K562 (cell line): ENCODE data around the gene AJUBA.

Experiments
- CAMTA2 ChIP-seq: fragments of 250-450 bp; sonication (Bioruptor Pico); conservative IDR thresholded peaks from 2 replicates; pipeline ENCODE4 v1.5.1; 2022
- CHD2 ChIP-seq: IDR thresholded peaks from 2 replicates; pipeline ENCODE4 v1.6.1; 2011; ENCODE audit warnings: low read depth, low read length
- CTCF ChIP-seq, 3 experiments: IDR thresholded peaks in 2 of 3; conservative IDR thresholded peaks in 1 of 3; 2 replicates each; pipeline ENCODE4 v1.5.1; 2011 to 2012; ENCODE audit warnings: low read length in 3 of 3, mild to moderate bottlenecking in 3 of 3, control low read depth in 2 of 3, improper control_type of control experiment in 1 of 3, inconsistent platforms in 1 of 3, low read depth in 1 of 3, mixed read lengths in 1 of 3, moderate library complexity in 1 of 3; ENCODE audit not compliant: insufficient read depth in 2 of 3
- GABPA ChIP-seq: fragments of 200-800 bp; sonication (Bioruptor generic); conservative IDR thresholded peaks from 2 replicates; pipeline ENCODE4 v1.6.1; 2016; ENCODE audit warnings: low read depth, missing genetic modification characterization, missing compliant biosample characterization
- JUN ChIP-seq, 2 experiments: sonication (generic) in 1 of 2; formaldehyde crosslinking in 1 of 2; IDR thresholded peaks; 2 replicates each; pipeline versions ENCODE4 v1.6.1 to v1.8.0; 2012 to 2022; ENCODE audit warnings: borderline replicate concordance in 2 of 2, mild to moderate bottlenecking in 2 of 2, improper control_type of control experiment in 1 of 2, low read depth in 1 of 2, low read length in 1 of 2, missing genetic modification reagents in 1 of 2
- MTA1 ChIP-seq: fragments of 450-650 bp; IDR thresholded peaks from 2 replicates; pipeline ENCODE4 v1.6.1; 2017; ENCODE audit warnings: borderline replicate concordance
- POLR2A ChIP-seq: fragments of 450-650 bp; conservative IDR thresholded peaks from 2 replicates; pipeline ENCODE4 v1.6.1; 2016
- POLR2AphosphoS2 ChIP-seq: IDR thresholded peaks from 2 replicates; pipeline ENCODE4 v1.6.1; 2012; ENCODE audit warnings: low read length, improper control_type of control experiment
- SMARCB1 ChIP-seq: IDR thresholded peaks from 2 replicates; pipeline ENCODE4 v1.6.1; 2011; ENCODE audit warnings: improper control_type of control experiment, low read depth; ENCODE audit not compliant: insufficient read length
- ZFP1 ChIP-seq: fragments of 450-650 bp; formaldehyde crosslinking; IDR thresholded peaks from 2 replicates; pipeline ENCODE4 v1.4.0; 2020; ENCODE audit warnings: mild to moderate bottlenecking, mixed read lengths
- ZKSCAN1 ChIP-seq: fragments of 150-350 bp; IDR thresholded peaks from 2 replicates; pipeline ENCODE4 v1.6.1; 2016; ENCODE audit warnings: low read depth, low read length
- ZNF143 ChIP-seq: sonication (generic); formaldehyde crosslinking; IDR thresholded peaks from 2 replicates; pipeline ENCODE4 v1.9.0; 2022; ENCODE audit warnings: mild to moderate bottlenecking, missing genetic modification reagents
- TF ChIP-seq, protein P1 (sequence below): fragments of 250-450 bp; sonication (Bioruptor Pico); IDR thresholded peaks from 2 replicates; pipeline ENCODE4 v1.5.0; 2020; ENCODE audit warnings: mild to moderate bottlenecking, borderline replicate concordance
- TF ChIP-seq, protein P2 (sequence below), 2 experiments: fragments of 450-650 bp; conservative IDR thresholded peaks; 2 replicates each; pipeline ENCODE4 v1.6.1; 2017; ENCODE audit warnings: mild to moderate bottlenecking in 2 of 2, moderate library complexity in 2 of 2

DNA sequence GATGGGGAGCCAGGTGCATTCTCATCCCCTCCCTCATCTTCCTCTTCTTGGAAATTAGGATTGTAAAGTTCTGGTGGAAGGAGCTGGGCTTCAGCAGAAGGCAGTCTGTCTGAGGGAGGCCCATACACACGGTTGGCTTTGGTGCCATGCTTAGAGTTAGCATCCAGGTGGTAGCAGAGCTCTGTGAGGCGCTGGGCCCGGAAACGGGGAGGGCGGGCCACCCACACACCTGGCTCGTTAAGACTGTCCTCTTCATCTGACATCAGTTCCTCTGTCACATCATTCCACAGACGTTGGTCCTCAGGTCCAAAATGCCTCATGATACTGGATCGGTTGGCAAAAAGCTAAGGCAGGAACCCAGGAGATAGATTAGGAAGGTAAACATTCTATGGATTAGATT, 4.9 kb upstream of the AJUBA start:
- TF ChIP-seq POLR2A (no peak), SMARCB1 (no peak), ZKSCAN1 (no peak), GABPA (tag) (no peak), JUN (IDR thresholded peaks at IDR 0.05; ENCODE audit: borderline replicate concordance, low read depth, low read length) (no peak), JUN (CRISPR knock-in tag; IDR thresholded peaks at IDR 0.05; ENCODE audit: borderline replicate concordance) (no peak), CAMTA2 (CRISPR knock-in tag) (no peak), ZFP1 (no peak), MTA1 (no peak), POLR2AphosphoS2 (no peak), CTCF (IDR thresholded peaks at IDR 0.05 in 2 of 3, conservative IDR thresholded peaks at IDR 0.05 in 1 of 3; ENCODE audit: insufficient read depth in 2 of 3, low read depth in 1 of 3, low read length in 3 of 3) (0 out of 6 replicates have a peak, but pooled peaks of 1 of the 3 experiments have one; percentile 0), ZNF143 (CRISPR knock-in tag) (no peak), CHD2 (no peak)
- TF ChIP-seq, protein P1, sequence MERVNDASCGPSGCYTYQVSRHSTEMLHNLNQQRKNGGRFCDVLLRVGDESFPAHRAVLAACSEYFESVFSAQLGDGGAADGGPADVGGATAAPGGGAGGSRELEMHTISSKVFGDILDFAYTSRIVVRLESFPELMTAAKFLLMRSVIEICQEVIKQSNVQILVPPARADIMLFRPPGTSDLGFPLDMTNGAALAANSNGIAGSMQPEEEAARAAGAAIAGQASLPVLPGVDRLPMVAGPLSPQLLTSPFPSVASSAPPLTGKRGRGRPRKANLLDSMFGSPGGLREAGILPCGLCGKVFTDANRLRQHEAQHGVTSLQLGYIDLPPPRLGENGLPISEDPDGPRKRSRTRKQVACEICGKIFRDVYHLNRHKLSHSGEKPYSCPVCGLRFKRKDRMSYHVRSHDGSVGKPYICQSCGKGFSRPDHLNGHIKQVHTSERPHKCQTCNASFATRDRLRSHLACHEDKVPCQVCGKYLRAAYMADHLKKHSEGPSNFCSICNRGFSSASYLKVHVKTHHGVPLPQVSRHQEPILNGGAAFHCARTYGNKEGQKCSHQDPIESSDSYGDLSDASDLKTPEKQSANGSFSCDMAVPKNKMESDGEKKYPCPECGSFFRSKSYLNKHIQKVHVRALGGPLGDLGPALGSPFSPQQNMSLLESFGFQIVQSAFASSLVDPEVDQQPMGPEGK (CRISPR knock-in tag): no peak
- TF ChIP-seq, protein P2, sequence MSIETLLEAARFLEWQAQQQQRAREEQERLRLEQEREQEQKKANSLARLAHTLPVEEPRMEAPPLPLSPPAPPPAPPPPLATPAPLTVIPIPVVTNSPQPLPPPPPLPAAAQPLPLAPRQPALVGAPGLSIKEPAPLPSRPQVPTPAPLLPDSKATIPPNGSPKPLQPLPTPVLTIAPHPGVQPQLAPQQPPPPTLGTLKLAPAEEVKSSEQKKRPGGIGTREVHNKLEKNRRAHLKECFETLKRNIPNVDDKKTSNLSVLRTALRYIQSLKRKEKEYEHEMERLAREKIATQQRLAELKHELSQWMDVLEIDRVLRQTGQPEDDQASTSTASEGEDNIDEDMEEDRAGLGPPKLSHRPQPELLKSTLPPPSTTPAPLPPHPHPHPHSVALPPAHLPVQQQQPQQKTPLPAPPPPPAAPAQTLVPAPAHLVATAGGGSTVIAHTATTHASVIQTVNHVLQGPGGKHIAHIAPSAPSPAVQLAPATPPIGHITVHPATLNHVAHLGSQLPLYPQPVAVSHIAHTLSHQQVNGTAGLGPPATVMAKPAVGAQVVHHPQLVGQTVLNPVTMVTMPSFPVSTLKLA (conservative IDR thresholded peaks at IDR 0.05): no peak
